GM21367 (cell line): Measurements from ENCODE around the gene MCF2L2.
A peak's percentile ranks its signal among the peaks of the same experiment; 100 is the strongest.

Experiments used
- ATAC-seq: cut with Tn5 transposase; IDR thresholded peaks from one replicate; pipeline ENCODE4 v1.9.1; 2021; ENCODE audit not compliant: unreplicated experiment

The MCF2L2 gene

DNA sequence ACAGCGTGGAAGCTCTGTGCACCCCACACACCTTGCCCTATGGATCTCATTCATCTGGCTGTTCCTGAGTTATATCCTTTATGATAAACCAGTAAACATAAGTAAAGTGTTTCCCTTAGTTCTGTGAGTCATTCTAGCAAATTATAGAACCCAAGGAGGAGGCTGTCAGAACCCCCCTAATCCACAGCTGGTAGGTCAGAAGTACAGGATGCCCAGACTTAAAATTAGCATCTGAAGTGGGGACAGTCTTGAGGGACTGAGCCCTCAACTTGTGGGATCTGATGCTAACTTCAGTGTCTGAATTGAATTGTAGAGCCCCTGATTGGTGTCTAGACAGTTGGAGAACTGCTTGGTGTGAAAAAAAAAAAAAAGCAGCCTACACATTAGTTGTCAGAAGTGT lies 100.3 kb downstream of the MCF2L2 start:
- no peak for ATAC-seq

DNA sequence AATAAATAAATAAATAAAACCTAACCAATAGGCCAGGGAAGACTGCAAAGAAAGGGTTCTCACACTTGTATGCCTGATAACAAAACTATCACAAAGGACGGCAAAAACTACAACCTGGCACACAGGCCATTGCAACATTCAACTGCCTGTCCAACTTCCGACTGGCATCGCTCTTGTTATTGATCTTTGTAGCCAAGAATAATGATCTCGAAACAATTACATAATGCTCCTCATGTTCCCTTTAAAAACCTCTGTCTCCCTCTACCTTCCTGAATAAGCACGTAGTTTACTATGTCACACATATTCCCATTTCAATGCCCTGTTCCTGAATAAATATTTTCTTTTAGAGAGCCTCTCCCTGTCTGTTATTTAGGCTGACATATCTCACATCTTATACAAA lies 101.1 kb downstream of the MCF2L2 start:
- no peak for ATAC-seq

GRCh38 chr3:183324083-183324482 lies 104.3 kb downstream of the MCF2L2 start:
- no peak for ATAC-seq

- no peak for ATAC-seq
These were observed 109.0 kb downstream of the MCF2L2 start for GRCh38 chr3:183319371-183319770.

DNA sequence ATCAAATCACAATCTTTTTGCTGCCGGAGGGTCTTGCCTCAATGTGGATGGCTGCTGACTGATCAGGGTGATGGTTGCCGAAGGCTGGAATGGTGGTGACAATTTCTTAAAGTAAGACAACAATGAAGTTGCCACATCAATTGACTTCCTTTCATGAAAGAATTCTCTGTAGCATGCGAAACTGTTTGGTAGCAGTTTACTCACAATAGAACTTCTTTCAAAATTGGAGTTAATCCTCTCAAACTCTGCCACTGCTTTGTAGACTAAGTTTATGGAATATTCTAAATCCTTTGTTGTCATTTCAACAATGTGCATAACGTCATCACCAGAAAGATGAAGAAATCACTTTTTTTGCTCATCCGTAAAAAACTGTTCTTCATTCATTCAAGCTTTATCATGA lies 109.5 kb downstream of the MCF2L2 start:
- ATAC-seq = no peak

GRCh38 chr3:183317886-183318865 lies 110.2 kb downstream of the MCF2L2 start:
- no peak for ATAC-seq

DNA sequence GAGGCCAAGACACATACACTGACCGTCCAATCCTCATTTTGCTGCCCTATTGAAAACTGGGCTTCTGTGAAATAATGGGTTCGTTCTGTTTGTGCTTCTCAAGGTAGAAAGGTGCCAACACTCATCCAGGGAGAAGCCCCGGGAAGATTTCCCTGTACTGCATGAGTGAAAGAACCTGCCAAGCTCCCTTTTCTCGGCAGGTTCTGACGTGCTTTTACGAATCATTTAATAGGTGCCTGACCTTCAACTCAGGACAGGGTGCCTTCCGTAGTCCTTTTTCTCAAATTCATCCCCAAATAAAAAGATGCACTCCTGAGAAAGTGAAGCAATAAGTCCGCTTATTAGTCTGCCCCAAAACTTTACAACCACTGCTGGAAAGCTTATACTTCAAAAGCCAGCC lies 111.1 kb downstream of the MCF2L2 start:
- no peak for ATAC-seq

GRCh38 chr3:183315739-183316138 lies 112.7 kb downstream of the MCF2L2 start:
- ATAC-seq = no peak

DNA sequence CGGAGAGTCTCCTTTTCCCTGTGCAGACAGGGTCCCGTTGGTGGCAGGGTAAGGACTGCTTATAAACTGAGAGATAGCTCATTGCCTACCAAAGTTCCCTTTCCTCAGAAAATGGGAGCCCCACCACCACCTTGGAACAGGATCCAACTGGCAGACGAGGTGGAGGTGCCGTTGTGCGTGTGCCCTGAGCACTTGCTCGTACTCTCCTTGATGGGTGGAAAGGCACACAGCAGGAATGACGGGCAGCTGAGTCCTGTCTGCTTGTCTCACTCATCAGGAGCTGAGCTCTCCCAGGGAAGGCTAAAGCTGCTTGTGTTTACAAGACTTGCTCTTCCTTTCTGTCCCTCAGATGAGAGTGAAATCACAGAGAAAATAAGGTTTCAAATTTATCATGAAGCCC lies 114.7 kb downstream of the MCF2L2 start:
- ATAC-seq = no peak

GRCh38 chr3:183313351-183313750 lies 115.1 kb downstream of the MCF2L2 start:
- no peak for ATAC-seq

DNA sequence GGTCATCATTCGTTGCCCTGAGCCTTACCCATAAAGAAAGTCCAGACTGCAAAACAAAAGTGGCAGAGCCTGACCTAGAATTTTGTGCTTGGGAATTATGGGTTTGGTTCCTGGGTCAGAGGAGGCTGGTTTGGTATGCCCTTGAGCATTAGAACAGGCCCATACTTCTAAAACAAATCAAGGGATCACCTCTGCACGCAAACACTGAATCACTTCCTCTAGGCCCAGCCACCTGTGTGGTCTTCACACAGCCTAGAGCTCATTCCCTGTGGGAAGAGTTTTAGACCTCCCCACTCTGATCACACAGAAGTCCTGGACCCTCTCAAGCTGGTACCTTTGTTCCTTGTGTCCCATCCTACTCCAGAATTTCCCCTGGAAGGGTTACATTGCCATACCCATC lies 116.0 kb downstream of the MCF2L2 start:
- no peak for ATAC-seq

DNA sequence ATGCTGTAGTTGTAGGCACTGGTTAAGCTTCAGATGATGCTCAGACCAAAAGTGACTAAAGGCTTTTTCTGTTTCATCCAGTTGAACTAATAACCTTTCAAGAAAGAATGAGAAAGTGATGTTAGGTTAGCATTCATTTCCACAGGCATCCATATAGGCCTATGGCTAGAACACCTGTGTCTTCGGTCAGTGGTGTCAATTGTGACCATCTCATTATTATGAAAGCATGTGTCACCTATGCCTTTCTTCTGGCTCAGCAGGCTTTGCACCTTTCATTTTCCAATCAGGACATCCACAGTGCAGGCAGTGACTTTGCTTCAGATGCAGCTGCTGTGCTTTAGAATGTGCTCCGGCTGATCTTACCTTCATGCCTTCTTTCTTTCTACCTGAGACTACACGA lies 117.5 kb downstream of the MCF2L2 start:
- no peak for ATAC-seq

DNA sequence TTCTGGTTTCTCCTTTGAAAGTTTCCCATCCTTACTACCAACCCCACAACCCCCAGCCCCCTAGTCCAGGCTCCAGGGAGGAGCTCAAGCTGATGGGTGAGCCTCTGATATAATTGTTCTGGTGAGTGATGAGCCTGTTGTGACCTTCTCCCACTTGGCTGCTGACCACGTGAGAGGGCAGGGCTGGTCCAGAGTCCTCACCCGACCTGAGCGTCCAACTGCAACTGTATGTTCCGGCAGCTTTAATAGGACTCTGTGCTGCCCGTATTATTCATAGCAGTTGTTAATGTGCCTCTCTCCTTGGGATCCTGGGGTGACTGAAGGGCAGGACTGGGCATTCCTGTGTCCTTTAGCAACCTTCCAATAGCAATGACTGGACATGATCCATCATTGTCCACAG lies 119.1 kb downstream of the MCF2L2 start:
- ATAC-seq = no peak

DNA sequence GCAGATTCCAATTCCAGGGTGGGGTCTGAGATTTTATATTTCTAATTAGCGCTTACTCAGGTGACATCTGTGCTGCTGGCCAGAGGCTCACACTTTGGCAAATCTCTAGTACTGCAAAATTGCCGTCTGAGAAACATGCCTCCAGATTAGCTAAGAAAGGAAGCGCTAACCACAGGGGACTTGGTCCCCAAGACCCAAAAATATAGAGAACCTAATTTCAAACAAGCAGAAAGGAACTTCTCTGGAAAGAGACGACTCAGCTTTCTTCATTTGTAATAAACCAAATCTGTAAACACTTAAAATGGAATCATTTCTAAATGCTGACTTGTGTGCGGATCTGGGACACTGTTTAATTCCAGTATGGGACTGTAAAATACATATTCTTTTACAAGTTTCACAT lies 119.7 kb downstream of the MCF2L2 start:
- no peak for ATAC-seq

GRCh38 chr3:183307749-183308148 lies 120.7 kb downstream of the MCF2L2 start:
- no peak for ATAC-seq

DNA sequence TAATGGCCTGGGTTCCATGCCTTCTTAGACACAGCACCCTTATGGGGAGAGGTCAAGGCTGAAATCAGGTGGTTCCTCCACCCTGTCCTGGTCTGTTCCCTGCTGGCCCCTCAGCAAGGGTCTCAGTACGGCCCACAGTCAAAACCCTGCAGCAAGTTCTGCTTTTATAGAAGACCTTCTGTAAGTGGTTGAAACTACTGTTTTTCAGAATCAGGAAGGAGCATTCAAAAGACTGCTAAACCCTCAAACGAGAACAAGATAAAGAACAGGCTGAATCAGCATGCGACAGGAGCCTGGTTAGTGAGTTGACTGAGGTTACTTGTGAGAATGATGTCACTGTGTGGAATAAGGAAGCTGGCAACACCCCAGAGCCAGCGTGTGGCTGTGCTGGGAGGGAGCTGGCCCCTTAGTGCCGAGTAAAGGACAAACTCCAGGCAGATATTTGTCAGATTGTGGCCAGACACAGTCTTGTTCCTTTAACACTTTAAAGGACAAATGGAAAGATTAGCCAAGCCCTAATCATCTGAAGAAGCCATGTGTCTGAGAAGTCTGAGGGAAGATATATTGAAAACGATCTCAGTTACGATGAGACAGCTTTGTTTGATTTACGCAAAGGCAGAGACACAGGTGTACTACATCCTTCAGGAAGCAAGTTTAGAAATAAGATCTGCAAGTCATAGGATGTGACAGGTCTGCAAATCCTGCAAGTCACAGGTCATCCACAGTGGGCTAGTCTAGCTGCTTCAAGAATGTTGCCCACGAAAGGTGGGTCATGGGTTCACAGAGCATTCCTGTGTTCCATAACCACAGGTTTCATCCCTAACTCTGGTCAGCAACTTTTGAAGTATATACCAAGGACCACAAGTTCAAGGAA lies 121.4 kb downstream of the MCF2L2 start:
- peak; percentile 86 for ATAC-seq

- ATAC-seq = no peak
These were observed 124.7 kb downstream of the MCF2L2 start for GRCh38 chr3:183303690-183304089.

GRCh38 chr3:183301937-183302580 lies 126.4 kb downstream of the MCF2L2 start:
- ATAC-seq = no peak

GRCh38 chr3:183300996-183301562 lies 127.3 kb downstream of the MCF2L2 start:
- ATAC-seq = no peak

DNA sequence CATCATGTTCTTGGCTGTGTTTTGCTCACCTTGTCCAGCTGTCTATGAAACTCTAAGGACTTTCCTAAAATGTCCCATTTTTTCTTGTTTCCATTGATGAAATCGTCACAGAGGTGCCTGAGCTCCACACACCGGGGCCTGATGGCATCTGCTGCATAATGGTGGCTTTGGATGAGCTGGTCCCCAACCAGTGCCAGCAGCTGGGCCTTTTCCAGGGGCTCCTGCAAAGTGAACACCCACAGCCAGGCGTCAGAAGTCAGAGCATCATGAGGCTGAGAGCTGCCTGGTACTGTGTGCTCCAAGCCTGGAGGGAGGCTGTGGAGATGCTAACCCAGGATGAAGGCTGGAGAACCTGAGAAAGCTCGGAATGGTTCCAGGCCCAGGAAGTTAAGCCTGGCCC lies 128.4 kb downstream of the MCF2L2 start:
- ATAC-seq = no peak

GRCh38 chr3:183298701-183299153 lies 129.7 kb downstream of the MCF2L2 start:
- no peak for ATAC-seq
